PC-3 (cell line): Measurements from ENCODE around the gene GRP. TPM values are rescaled to one million over a fixed set of nuclear protein-coding genes. Genes with fewer than 3 reads are reported as not detected.
A peak's percentile ranks its signal among the peaks of the same experiment; 100 is the strongest.
"Not testable (repeated sequence)": the region's sequence is repeated elsewhere in the genome, so short reads cannot be mapped to it uniquely, and the experiment has no call there.

ENCODE experiments used
- ATAC-seq: fragments of 200-7000 bp; cut with Tn5 transposase; 2 replicates; pipeline ENCODE4 v1.9.1; 2020; ENCODE audit warnings: mild to moderate bottlenecking, moderate library complexity
- BruUV-seq: library from RNA; stranded (reverse); fragments of 400-500 nt; replicated peaks from 2 replicates; lab custom pipeline; 2021; lab: Mats Ljungman, UMichigan
- CTCF ChIA-PET: fragments of 300-600 bp; sonication (Branson Sonifier 250); formaldehyde crosslinking; loops from one replicate; lab custom pipeline; 2022; ENCODE audit warnings: antibody characterized with exemption; lab: Charles Lee
- POLR2A ChIA-PET: fragments of 300-600 bp; sonication (Branson Sonifier 250); formaldehyde crosslinking; loops from one replicate; lab custom pipeline; 2022; ENCODE audit warnings: antibody characterized with exemption; ENCODE audit not compliant: unreplicated experiment; lab: Charles Lee
- DNase-seq: peaks from one replicate; pipeline ENCODE4 v3.0.0-alpha.2; 2015
- H2AFZ ChIP-seq: fragments of 300-600 bp; sonication (generic); 2 replicates; pipeline ENCODE4 v1.6.0; 2016; ENCODE audit warnings: antibody characterized with exemption, low read length
- H3F3A ChIP-seq: fragments of 300-600 bp; sonication (generic); one replicate; pipeline ENCODE4 v1.6.0; 2017; ENCODE audit warnings: antibody characterized with exemption, low read length, control low read depth, mild to moderate bottlenecking; ENCODE audit not compliant: unreplicated experiment
- H3K27ac ChIP-seq: fragments of 300-600 bp; sonication (generic); 2 replicates; pipeline ENCODE4 v1.5.1; 2016; ENCODE audit warnings: mild to moderate bottlenecking, low read length
- H3K27me3 ChIP-seq: fragments of 300-600 bp; sonication (generic); 2 replicates; pipeline ENCODE4 v1.6.1; 2016; ENCODE audit warnings: low read length, mixed read lengths
- H3K36me3 ChIP-seq: fragments of 300-600 bp; sonication (generic); 2 replicates; pipeline ENCODE4 v1.6.1; 2016; ENCODE audit warnings: low read depth, mixed run types, low read length, mixed read lengths
- H3K4me1 ChIP-seq: fragments of 300-600 bp; sonication (generic); 2 replicates; pipeline ENCODE4 v1.5.1; 2016; ENCODE audit warnings: low read length; ENCODE audit not compliant: insufficient read depth
- H3K4me2 ChIP-seq: fragments of 300-600 bp; sonication (generic); 2 replicates; pipeline ENCODE4 v1.6.0; 2016; ENCODE audit warnings: low read length
- H3K4me3 ChIP-seq: fragments of 300-600 bp; sonication (generic); 2 replicates; pipeline ENCODE4 v1.5.1; 2016; ENCODE audit warnings: mild to moderate bottlenecking, low read length, mixed read lengths
- H3K79me2 ChIP-seq: fragments of 300-600 bp; sonication (generic); 2 replicates; pipeline ENCODE4 v1.6.1; 2017; ENCODE audit warnings: low read length, mixed read lengths
- H3K9ac ChIP-seq: fragments of 300-600 bp; sonication (generic); 2 replicates; pipeline ENCODE4 v1.6.0; 2016; ENCODE audit warnings: mild to moderate bottlenecking, low read length
- H3K9me2 ChIP-seq: fragments of 300-600 bp; sonication (generic); replicated peaks from 2 replicates; pipeline ENCODE4 v1.6.1; 2016; ENCODE audit warnings: mixed run types, low read length, mixed read lengths
- H3K9me3 ChIP-seq: fragments of 300-600 bp; sonication (generic); 2 replicates; pipeline ENCODE4 v1.6.1; 2016; ENCODE audit warnings: low read length, mixed read lengths
- H4K20me1 ChIP-seq: fragments of 300-600 bp; sonication (generic); 2 replicates; pipeline ENCODE4 v1.6.1; 2016; ENCODE audit warnings: low read length, mixed read lengths
- EZH2 ChIP-seq: fragments of 300-600 bp; sonication (generic); IDR thresholded peaks from one replicate; pipeline ENCODE4 v1.6.1; 2017; ENCODE audit warnings: antibody characterized with exemption, mild to moderate bottlenecking, low read length; ENCODE audit not compliant: unreplicated experiment
- EZH2phosphoT487 ChIP-seq: fragments of 300-600 bp; sonication (generic); IDR thresholded peaks from 2 replicates; pipeline ENCODE4 v1.6.1; 2018; ENCODE audit warnings: mild to moderate bottlenecking, antibody characterized with exemption, low read length, borderline replicate concordance
- intact Hi-C: fragments of 100-400 bp; cut with micrococcal nuclease; formaldehyde crosslinking; loops from 2 replicates; pipeline ENCODE4 v1.9.0; 2023
- total RNA-seq: library from RNA; depleted of rRNA; stranded (reverse); fragments of >200 nt; gene quantifications from 2 replicates; pipeline ENCODE4 v1.2.3, GENCODE V29; 2014
- TF ChIP-seq, protein P1 (sequence below): fragments of 300-600 bp; sonication (generic); conservative IDR thresholded peaks from 2 replicates; pipeline ENCODE4 v1.5.1; 2017; ENCODE audit warnings: antibody characterized with exemption, low read depth, mild to moderate bottlenecking, low read length

GRP gene
- total RNA-seq, 1 experiment from 2014 or later = not detected

DNA sequence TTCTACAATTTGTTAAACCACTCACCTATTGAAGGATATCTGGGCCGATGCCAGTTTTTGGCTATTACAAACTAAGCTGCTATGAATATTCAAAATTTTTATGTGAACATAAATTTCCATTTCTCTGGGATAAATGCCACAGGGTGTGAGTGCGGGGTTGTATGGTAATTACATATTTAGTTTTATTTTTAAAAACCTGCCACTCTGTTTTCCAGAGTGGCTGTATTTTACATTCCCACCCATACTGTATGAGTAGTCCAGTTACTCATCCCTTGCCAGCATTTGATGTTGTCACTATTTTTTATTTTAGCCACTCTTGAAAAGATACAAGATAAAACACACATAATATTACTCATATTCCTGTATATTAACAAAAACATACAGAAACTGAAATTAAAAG lies 22.9 kb downstream of the GRP start:
- intact Hi-C loops = loop anchor here (10.0 kb wide), 1 partner anchor 478 kb away; no protein-coding TSS in a partner anchor
- Histone ChIP-seq H4K20me1 (no peaks in the 10 kb centered on the region), H3K4me2 (no peak overlapping the region), H3K9ac (no peak overlapping the region), H3K4me1 (no peaks in the 10 kb centered on the region), H3K36me3 (no peaks in the 10 kb centered on the region), H2AFZ (no peak overlapping the region), H3K79me2 (no peaks in the 10 kb centered on the region), H3K4me3 (no peak overlapping the region), H3K9me3 (no peaks in the 10 kb centered on the region), H3F3A (no peaks in the 10 kb centered on the region), H3K27ac (no peak overlapping the region), H3K9me2 (no peaks in the 10 kb centered on the region), H3K27me3 (peaks cover 41% of the 10 kb centered on the region)
- BruUV-seq = no TSS peak
- TF ChIP-seq, protein P1, sequence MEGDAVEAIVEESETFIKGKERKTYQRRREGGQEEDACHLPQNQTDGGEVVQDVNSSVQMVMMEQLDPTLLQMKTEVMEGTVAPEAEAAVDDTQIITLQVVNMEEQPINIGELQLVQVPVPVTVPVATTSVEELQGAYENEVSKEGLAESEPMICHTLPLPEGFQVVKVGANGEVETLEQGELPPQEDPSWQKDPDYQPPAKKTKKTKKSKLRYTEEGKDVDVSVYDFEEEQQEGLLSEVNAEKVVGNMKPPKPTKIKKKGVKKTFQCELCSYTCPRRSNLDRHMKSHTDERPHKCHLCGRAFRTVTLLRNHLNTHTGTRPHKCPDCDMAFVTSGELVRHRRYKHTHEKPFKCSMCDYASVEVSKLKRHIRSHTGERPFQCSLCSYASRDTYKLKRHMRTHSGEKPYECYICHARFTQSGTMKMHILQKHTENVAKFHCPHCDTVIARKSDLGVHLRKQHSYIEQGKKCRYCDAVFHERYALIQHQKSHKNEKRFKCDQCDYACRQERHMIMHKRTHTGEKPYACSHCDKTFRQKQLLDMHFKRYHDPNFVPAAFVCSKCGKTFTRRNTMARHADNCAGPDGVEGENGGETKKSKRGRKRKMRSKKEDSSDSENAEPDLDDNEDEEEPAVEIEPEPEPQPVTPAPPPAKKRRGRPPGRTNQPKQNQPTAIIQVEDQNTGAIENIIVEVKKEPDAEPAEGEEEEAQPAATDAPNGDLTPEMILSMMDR = no peak
- TF ChIP-seq EZH2phosphoT487 (no peak), EZH2 (no peak)
- no peak for ATAC-seq
- no peak for DNase-seq
- POLR2A ChIA-PET = interaction anchor here (0.6 kb wide), 1 partner anchor 606 kb away, joined by 4 read pairs; no protein-coding TSS in a partner anchor
- CTCF ChIA-PET = interaction anchor here (0.6 kb wide), 1 partner anchor 20 kb away, joined by 6 read pairs; no protein-coding TSS in a partner anchor

DNA sequence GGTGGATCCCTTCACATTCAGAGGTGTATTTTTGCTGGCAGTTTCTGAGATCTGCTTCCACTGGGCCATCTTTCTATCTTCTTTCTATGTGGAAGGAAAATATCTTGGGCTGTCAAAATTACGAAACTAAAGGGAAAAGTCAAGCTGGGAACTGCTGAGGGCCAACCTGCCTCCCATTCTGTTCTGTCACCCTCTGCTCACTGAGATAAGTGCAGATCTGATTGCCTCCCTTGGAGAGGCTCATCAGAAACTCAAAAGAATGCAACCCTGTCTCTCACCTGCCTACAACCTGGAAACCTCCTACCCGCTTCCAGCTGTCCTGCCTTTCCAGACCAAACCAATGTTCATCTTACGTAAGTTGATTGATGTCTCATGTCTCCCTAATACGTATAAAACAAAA lies 26.8 kb downstream of the GRP start:
- Histone ChIP-seq H4K20me1 (no peaks in the 10 kb centered on the region), H3K36me3 (no peaks in the 10 kb centered on the region), H2AFZ (no peak overlapping the region), H3F3A (no peaks in the 10 kb centered on the region), H3K4me2 (no peak overlapping the region), H3K9me3 (no peaks in the 10 kb centered on the region), H3K4me3 (no peak overlapping the region), H3K9me2 (no peaks in the 10 kb centered on the region), H3K27me3 (peaks cover 47% of the 10 kb centered on the region), H3K79me2 (no peaks in the 10 kb centered on the region), H3K4me1 (no peaks in the 10 kb centered on the region), H3K27ac (no peak overlapping the region), H3K9ac (no peak overlapping the region)
- TF ChIP-seq, protein P1 = no peak
- no peak for TF ChIP-seq EZH2
- TF ChIP-seq EZH2phosphoT487 = no peak
- CTCF ChIA-PET = no interaction called here
- ATAC-seq = no peak
- POLR2A ChIA-PET = no interaction called here
- DNase-seq = no peak
- intact Hi-C loops = loop anchor here (10.0 kb wide), 1 partner anchor 482 kb away; no protein-coding TSS in a partner anchor
- BruUV-seq = no TSS peak

DNA sequence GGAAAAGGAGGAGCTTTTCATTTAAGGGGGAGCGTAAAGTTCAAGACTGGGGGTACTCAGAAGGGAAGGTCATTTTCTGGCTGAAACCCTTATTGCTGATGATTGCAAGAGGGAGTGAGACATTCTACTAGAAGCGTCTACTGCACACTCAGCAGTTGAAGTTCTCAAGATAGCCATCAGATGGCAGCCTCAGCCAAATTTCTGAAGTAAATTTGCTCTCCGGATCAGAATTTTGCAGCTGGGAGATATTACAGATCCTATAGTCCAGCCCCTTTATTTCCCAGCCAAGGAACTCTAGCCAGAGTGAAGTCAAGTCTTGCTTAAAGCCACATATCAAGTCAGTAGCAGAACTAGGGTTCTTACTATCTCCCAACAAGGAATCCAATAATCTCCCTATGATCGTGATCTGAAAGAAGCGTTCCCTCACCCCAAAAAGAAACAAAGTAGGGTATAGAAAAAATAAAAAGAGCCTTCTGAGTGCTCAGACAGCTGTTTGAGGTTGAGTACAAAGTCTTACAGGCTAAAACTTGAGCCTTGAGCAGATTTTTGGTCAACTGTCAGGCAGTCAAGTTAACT lies 29.3 kb downstream of the GRP start:
- ChIA-PET POLR2A (no interaction called here), CTCF (interaction anchor here (2.6 to 3.1 kb wide), 2 partner anchors 59 to 153 kb away, joined by 22 to 28 read pairs; no protein-coding TSS in a partner anchor)
- intact Hi-C loops = loop anchor here (1.0 to 10.0 kb wide), 3 partner anchors 59 to 484 kb away; no protein-coding TSS in a partner anchor
- no peaks in the 10 kb centered on the region for H4K20me1 ChIP-seq
- H3K4me1 ChIP-seq = no peaks in the 10 kb centered on the region
- peak overlapping the region; percentile 27; the same call in 1 of the 2 replicates for H2AFZ ChIP-seq
- no peak overlapping the region for H3K27ac ChIP-seq
- no peaks in the 10 kb centered on the region for H3F3A ChIP-seq
- H3K9me2 ChIP-seq = no peaks in the 10 kb centered on the region
- H3K4me3 ChIP-seq = no peak overlapping the region
- DNase-seq (peak; percentile 90), ATAC-seq (peak; percentile 98)
- no peaks in the 10 kb centered on the region for H3K36me3 ChIP-seq
- TF ChIP-seq EZH2 = no peak
- TF ChIP-seq, protein P1 = peak; percentile 87
- no peak overlapping the region for H3K9ac ChIP-seq
- no TSS peak for BruUV-seq
- H3K9me3 ChIP-seq = no peaks in the 10 kb centered on the region
- no peak overlapping the region for H3K4me2 ChIP-seq
- H3K27me3 ChIP-seq = peaks cover 48% of the 10 kb centered on the region
- H3K79me2 ChIP-seq = no peaks in the 10 kb centered on the region

DNA sequence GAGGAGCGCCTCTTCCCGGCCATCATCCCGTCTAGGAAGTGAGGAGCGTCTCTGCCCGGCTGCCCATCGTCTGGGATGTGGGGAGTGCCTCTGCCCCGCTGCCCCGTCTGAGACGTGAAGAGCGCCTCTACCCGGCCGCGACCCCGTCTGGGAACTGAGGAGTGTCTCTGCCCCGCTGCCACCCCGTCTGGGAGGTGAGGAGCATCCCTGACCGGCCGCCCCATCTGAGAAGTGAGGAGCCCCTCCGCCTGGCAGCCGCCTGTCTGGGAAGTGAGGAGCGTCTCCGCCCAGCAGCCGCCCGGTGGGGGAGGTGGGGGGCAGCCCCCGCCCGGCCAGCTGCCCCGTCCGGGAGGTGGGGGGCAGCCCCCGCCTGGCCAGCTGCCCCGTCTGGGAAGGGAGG lies 35.5 kb downstream of the GRP start:
- intact Hi-C loops, POLR2A ChIA-PET, H4K20me1 ChIP-seq, ATAC-seq, H3K4me2 ChIP-seq, H3F3A ChIP-seq, H3K4me3 ChIP-seq, H3K4me1 ChIP-seq, H2AFZ ChIP-seq, H3K9me3 ChIP-seq, BruUV-seq, H3K27ac ChIP-seq, H3K36me3 ChIP-seq, CTCF ChIA-PET, DNase-seq, H3K9me2 ChIP-seq, H3K9ac ChIP-seq, H3K79me2 ChIP-seq: not testable (repeated sequence)
- H3K27me3 ChIP-seq = 0 out of 2 replicates have a peak, but pooled peaks cover 12% of the 10 kb centered on the region
